K562 (cell line): Measurements from ENCODE around the gene IPPK. TPM values are rescaled to one million over a fixed set of nuclear protein-coding genes. Genes with fewer than 3 reads are reported as not detected.

Experiments
- ATAC-seq: fragments of 200-7000 bp; cut with Tn5 transposase; 3 replicates; pipeline ENCODE4 v1.9.1; 2020; ENCODE audit warnings: moderate library complexity
- BruUV-seq: library from RNA; stranded (reverse); fragments of 400-500 nt; replicated peaks from 2 replicates; lab custom pipeline; 2021; lab: Mats Ljungman, UMichigan
- CTCF ChIA-PET: fragments of 300-600 bp; formaldehyde crosslinking; extraction: SDS; loops from one replicate; lab custom pipeline; 2021; ENCODE audit warnings: low intra/inter-chr PET ratio; lab: Yijun Ruan, JAX
- POLR2A ChIA-PET: fragments of 300-600, 350-650 bp; sonication (Branson Sonifier 250); formaldehyde crosslinking; extraction: SDS; loops from one replicate; lab custom pipeline; 2021; ENCODE audit warnings: antibody characterized with exemption, inconsistent platforms; lab: Yijun Ruan, JAX
- DNase-seq, 4 experiments: peaks; one replicate each; pipeline versions ENCODE4 v3.0.0 to v3.0.0-alpha.2; 2011 to 2018; ENCODE audit warnings: low spot score in 3 of 4, mixed read lengths in 3 of 4; ENCODE audit errors: extremely low read depth in 1 of 4
- FAIRE-seq: peaks from 2 replicates; lab custom pipeline; 2011; peaks lifted over from hg19 to GRCh38; lab: Jason Lieb, UNC
- H2AFZ ChIP-seq: 2 replicates; pipeline ENCODE4 v1.6.0; 2011; ENCODE audit warnings: low read depth, low read length, control low read depth, inconsistent platforms
- H3K27ac ChIP-seq: fragments of 200-600 bp; 3 replicates; pipeline ENCODE4 v1.8.0; 2011; ENCODE audit warnings: low read depth, mild to moderate bottlenecking, control low read depth, inconsistent platforms, low read length, moderate library complexity, mixed read lengths; ENCODE audit errors: extremely low read depth
- H3K27me3 ChIP-seq, 2 experiments: fragments of 300-600 bp in 1 of 2; 2 replicates in 1 of 2; 3 replicates in 1 of 2; pipeline versions ENCODE4 v1.6.0 to v1.8.0; 2011; ENCODE audit warnings: inconsistent platforms in 2 of 2, low read length in 2 of 2, mild to moderate bottlenecking in 1 of 2, mixed read lengths in 1 of 2, moderate library complexity in 1 of 2; ENCODE audit not compliant: control insufficient read depth in 2 of 2, insufficient read depth in 2 of 2
- H3K36me3 ChIP-seq: fragments of 300-600 bp; 3 replicates; pipeline ENCODE4 v1.8.0; 2011; ENCODE audit warnings: mild to moderate bottlenecking, low read length, inconsistent platforms; ENCODE audit not compliant: control insufficient read depth, insufficient read depth
- H3K4me1 ChIP-seq, 2 experiments: fragments of 200-600 bp in 1 of 2; replicated peaks in 1 of 2; 2 replicates in 1 of 2; 3 replicates in 1 of 2; pipeline versions ENCODE4 v1.5.1 to v1.8.0; 2011; ENCODE audit warnings: inconsistent platforms in 2 of 2, low read length in 2 of 2, mild to moderate bottlenecking in 1 of 2, mixed read lengths in 1 of 2, moderate library complexity in 1 of 2; ENCODE audit not compliant: control insufficient read depth in 2 of 2, insufficient read depth in 2 of 2
- H3K4me2 ChIP-seq: 2 replicates; pipeline ENCODE4 v1.6.1; 2011; ENCODE audit warnings: low read length, control low read depth, inconsistent platforms, mixed read lengths; ENCODE audit not compliant: insufficient read depth
- H3K4me3 ChIP-seq: fragments of 200-600 bp; sonication (generic), shearing (Covaris generic); 2 replicates; pipeline ENCODE4 v1.5.1; 2016; ENCODE audit warnings: control low read depth, inconsistent platforms
- H3K79me2 ChIP-seq: fragments of 200-600 bp; 3 replicates; pipeline ENCODE4 v1.8.0; 2011; ENCODE audit warnings: low read length, inconsistent platforms; ENCODE audit not compliant: control insufficient read depth, insufficient read depth
- H3K9ac ChIP-seq, 2 experiments: 2 replicates each; pipeline versions ENCODE4 v1.6.0 to v1.6.1; 2011; ENCODE audit warnings: low read depth in 2 of 2, low read length in 2 of 2, control low read depth in 1 of 2, inconsistent platforms in 1 of 2, mild to moderate bottlenecking in 1 of 2, mixed read lengths in 1 of 2; ENCODE audit not compliant: insufficient read depth in 1 of 2
- H3K9me1 ChIP-seq: one replicate; pipeline ENCODE4 v1.6.0; 2011; ENCODE audit warnings: inconsistent platforms, mild to moderate bottlenecking, low read length, moderate library complexity; ENCODE audit not compliant: control insufficient read depth, insufficient read depth
- H3K9me3 ChIP-seq: replicated peaks from 2 replicates; pipeline ENCODE4 v1.5.1; 2011; ENCODE audit warnings: low read depth, low read length, inconsistent platforms; ENCODE audit not compliant: control insufficient read depth, insufficient read depth
- H4K20me1 ChIP-seq: replicated peaks from 2 replicates; pipeline ENCODE4 v1.6.1; 2011; ENCODE audit warnings: low read length, inconsistent platforms, mixed read lengths; ENCODE audit not compliant: control insufficient read depth, insufficient read depth
- IFI16 ChIP-seq: fragments of 250-450 bp; sonication (Bioruptor Pico); IDR thresholded peaks from 2 replicates; pipeline ENCODE4 v2.1.2; 2022; ENCODE audit warnings: mild to moderate bottlenecking, inconsistent platforms
- KDM5B ChIP-seq: fragments of 200-600 bp; sonication (generic); IDR thresholded peaks from 2 replicates; pipeline ENCODE4 v1.6.1; 2012; ENCODE audit warnings: low read depth, mild to moderate bottlenecking, moderate library complexity, low read length, control low read depth, inconsistent platforms; ENCODE audit not compliant: insufficient replicate concordance
- NUFIP1 ChIP-seq: fragments of 450-650 bp; IDR thresholded peaks from 2 replicates; pipeline ENCODE4 v1.6.1; 2018; ENCODE audit not compliant: partially characterized antibody
- POLR2AphosphoS2 ChIP-seq: IDR thresholded peaks from 2 replicates; pipeline ENCODE4 v1.6.1; 2012; ENCODE audit warnings: low read length, improper control_type of control experiment
- SNIP1 ChIP-seq: fragments of 450-650 bp; IDR thresholded peaks from 2 replicates; pipeline ENCODE4 v1.7.1; 2017; ENCODE audit warnings: low read depth, mild to moderate bottlenecking
- SREBF2 ChIP-seq: sonication (generic); formaldehyde crosslinking; IDR thresholded peaks from 2 replicates; pipeline ENCODE4 v1.4.0; 2020; ENCODE audit warnings: mild to moderate bottlenecking, missing genetic modification reagents
- SRSF3 ChIP-seq: fragments of 200-400 bp; formaldehyde crosslinking; IDR thresholded peaks from 2 replicates; pipeline ENCODE4 v1.6.1; 2016; ENCODE audit warnings: mild to moderate bottlenecking, low read length, moderate library complexity; ENCODE audit not compliant: insufficient read depth
- TRIM28 ChIP-seq: fragments of 450-650 bp; IDR thresholded peaks from 2 replicates; pipeline ENCODE4 v1.6.1; 2017
- ZNF24 ChIP-seq: fragments of 450-650 bp; IDR thresholded peaks from 2 replicates; pipeline ENCODE4 v1.6.1; 2016
- ZNF551 ChIP-seq: fragments of 250-450 bp; sonication (Bioruptor Pico); IDR thresholded peaks from 2 replicates; pipeline ENCODE4 v1.5.0; 2021; ENCODE audit warnings: mild to moderate bottlenecking, moderate library complexity
- whole genome bisulfite sequencing: fragments of 100-300 bp; shearing (Covaris generic); methylation state at CpG from one replicate; pipeline ENCODE4 v1.1.6; 2016; ENCODE audit warnings: low coverage, mixed read lengths; ENCODE audit not compliant: insufficient coverage; ENCODE audit errors: missing lambda C conversion rate; 5-methylcytosine and 5-hydroxymethylcytosine counted together
- in situ Hi-C: fragments of 300-500 bp; cut with MboI; formaldehyde crosslinking; loops from 4 replicates; pipeline ENCODE4 v1.15.0; 2018; ENCODE audit warnings: inconsistent platforms, mixed read lengths
- intact Hi-C: fragments of 100-400 bp; cut with micrococcal nuclease; formaldehyde crosslinking; loops from 2 replicates; pipeline ENCODE4 v1.14.2; 2022
- polyA plus RNA-seq, 8 experiments: library from polyadenylated mRNA; depleted of rRNA in 4 of 8; stranded (reverse) in 5 of 8; unstranded in 3 of 8; fragments of >200 nt; fragmentation: Nextera tagmentation in 2 of 8; fragmentation: Illumina TruSeq in 1 of 8; extraction: Ambion mirVana in 2 of 8; extraction: Trizol in 1 of 8; gene quantifications; 2 replicates each; pipeline versions ENCODE4 v1.2.1 to v1.2.3, GENCODE V29; 2011 to 2014; ENCODE audit warnings: inconsistent platforms in 1 of 8, missing spikeins in 1 of 8
- total RNA-seq, 7 experiments: library from RNA; depleted of rRNA in 6 of 7; stranded (reverse); fragments of >200 nt in 6 of 7; fragmentation: Illumina TruSeq in 2 of 7; extraction: Trizol in 2 of 7; gene quantifications; 2 replicates each; pipeline versions ENCODE4 v1.2.1 to v1.2.3, GENCODE V29; 2011 to 2021; ENCODE audit warnings: low replicate concordance in 1 of 7
- TF ChIP-seq, protein P1 (sequence below): fragments of 450-650 bp; formaldehyde crosslinking; IDR thresholded peaks from 2 replicates; pipeline ENCODE4 v1.4.0; 2020; ENCODE audit warnings: mild to moderate bottlenecking, moderate library complexity
- TF ChIP-seq, protein P2 (sequence below): sonication (generic); formaldehyde crosslinking; IDR thresholded peaks from 2 replicates; pipeline ENCODE4 v1.5.0; 2020; ENCODE audit warnings: missing genetic modification reagents
- TF ChIP-seq, protein P3 (sequence below): conservative IDR thresholded peaks from 2 replicates; pipeline ENCODE4 v1.6.1; 2011; ENCODE audit warnings: low read depth, mild to moderate bottlenecking, low read length; ENCODE audit not compliant: control insufficient read depth
- TF ChIP-seq, protein P4 (sequence below): sonication (generic); formaldehyde crosslinking; IDR thresholded peaks from 2 replicates; pipeline ENCODE4 v1.8.1; 2023; ENCODE audit warnings: mild to moderate bottlenecking, missing genetic modification reagents

IPPK gene
- total and polyA plus RNA-seq, 9 of the 15 experiments (the other 6 are each of a cell fraction or from before 2014, with no cell fraction given) = 3.1 to 22.2 (median 11.2) TPM

DNA sequence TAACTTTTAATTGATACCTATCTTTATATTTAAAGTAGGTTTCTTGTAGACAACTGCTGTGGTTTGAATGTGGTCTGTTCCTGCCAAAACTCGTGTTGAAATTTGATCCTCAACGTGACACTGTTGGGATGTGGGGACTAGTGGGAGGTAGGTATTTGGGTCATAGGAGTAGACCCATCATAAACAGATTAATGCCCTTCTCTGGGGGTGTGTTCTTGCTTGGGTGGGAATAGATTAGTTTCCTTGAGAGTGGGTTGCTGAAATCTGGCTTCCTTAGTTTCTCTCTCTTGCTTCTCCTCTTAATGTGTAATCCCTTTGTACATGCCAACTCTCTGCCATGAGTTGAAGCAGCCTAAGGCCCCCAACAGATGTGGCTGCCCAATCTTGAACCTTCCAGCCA lies 34.6 kb upstream of the IPPK start:
- no peak for FAIRE-seq
- in situ Hi-C loops = no loop called here

DNA sequence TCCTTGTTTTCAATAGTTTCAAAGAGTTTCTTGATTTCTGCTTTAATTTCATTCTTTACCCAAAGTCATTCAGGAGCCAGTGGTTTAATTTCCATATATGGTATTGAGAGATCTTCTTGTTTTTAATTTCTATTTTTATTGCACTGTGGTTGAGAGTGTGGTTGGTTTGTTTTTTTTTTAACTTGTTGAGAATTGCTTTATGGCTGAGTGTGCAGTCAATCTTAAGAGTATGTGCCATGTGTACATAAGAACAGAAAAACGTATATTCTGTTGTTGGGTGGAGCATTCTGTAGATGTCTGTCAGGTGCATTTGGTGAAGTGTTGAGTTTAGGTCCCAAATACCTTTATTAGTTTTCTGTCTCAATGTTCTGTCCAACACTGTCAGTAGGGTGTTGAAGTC lies 26.7 kb upstream of the IPPK start:
- H3K27me3 ChIP-seq = no peaks in the 10 kb centered on the region
- WGBS = 0% methylated on average over 1 of the region's 1 CpG
- no peaks in the 10 kb centered on the region for H3K4me1 ChIP-seq
- H3K4me2 ChIP-seq = no peak overlapping the region
- H3K9me1 ChIP-seq = no peaks in the 10 kb centered on the region
- FAIRE-seq = no peak
- no peak for ATAC-seq
- H2AFZ ChIP-seq = no peak overlapping the region
- H3K79me2 ChIP-seq = no peaks in the 10 kb centered on the region
- CTCF ChIA-PET = no interaction called here
- no peak overlapping the region for H3K4me3 ChIP-seq
- H4K20me1 ChIP-seq = no peaks in the 10 kb centered on the region
- H3K9me3 ChIP-seq = no peaks in the 10 kb centered on the region
- no peaks in the 10 kb centered on the region for H3K36me3 ChIP-seq
- no peak overlapping the region for H3K9ac ChIP-seq
- BruUV-seq = no TSS peak
- TF ChIP-seq SREBF2 (no peak), NUFIP1 (no peak), SRSF3 (no peak)
- TF ChIP-seq, protein P1, sequence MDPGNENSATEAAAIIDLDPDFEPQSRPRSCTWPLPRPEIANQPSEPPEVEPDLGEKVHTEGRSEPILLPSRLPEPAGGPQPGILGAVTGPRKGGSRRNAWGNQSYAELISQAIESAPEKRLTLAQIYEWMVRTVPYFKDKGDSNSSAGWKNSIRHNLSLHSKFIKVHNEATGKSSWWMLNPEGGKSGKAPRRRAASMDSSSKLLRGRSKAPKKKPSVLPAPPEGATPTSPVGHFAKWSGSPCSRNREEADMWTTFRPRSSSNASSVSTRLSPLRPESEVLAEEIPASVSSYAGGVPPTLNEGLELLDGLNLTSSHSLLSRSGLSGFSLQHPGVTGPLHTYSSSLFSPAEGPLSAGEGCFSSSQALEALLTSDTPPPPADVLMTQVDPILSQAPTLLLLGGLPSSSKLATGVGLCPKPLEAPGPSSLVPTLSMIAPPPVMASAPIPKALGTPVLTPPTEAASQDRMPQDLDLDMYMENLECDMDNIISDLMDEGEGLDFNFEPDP = no peak
- TF ChIP-seq, protein P2, sequence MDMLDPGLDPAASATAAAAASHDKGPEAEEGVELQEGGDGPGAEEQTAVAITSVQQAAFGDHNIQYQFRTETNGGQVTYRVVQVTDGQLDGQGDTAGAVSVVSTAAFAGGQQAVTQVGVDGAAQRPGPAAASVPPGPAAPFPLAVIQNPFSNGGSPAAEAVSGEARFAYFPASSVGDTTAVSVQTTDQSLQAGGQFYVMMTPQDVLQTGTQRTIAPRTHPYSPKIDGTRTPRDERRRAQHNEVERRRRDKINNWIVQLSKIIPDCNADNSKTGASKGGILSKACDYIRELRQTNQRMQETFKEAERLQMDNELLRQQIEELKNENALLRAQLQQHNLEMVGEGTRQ (CRISPR knock-in tag) = no peak
- TF ChIP-seq, protein P3, sequence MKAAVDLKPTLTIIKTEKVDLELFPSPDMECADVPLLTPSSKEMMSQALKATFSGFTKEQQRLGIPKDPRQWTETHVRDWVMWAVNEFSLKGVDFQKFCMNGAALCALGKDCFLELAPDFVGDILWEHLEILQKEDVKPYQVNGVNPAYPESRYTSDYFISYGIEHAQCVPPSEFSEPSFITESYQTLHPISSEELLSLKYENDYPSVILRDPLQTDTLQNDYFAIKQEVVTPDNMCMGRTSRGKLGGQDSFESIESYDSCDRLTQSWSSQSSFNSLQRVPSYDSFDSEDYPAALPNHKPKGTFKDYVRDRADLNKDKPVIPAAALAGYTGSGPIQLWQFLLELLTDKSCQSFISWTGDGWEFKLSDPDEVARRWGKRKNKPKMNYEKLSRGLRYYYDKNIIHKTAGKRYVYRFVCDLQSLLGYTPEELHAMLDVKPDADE = no peak
- TF ChIP-seq, protein P4, sequence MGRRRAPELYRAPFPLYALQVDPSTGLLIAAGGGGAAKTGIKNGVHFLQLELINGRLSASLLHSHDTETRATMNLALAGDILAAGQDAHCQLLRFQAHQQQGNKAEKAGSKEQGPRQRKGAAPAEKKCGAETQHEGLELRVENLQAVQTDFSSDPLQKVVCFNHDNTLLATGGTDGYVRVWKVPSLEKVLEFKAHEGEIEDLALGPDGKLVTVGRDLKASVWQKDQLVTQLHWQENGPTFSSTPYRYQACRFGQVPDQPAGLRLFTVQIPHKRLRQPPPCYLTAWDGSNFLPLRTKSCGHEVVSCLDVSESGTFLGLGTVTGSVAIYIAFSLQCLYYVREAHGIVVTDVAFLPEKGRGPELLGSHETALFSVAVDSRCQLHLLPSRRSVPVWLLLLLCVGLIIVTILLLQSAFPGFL = no peak
- in situ Hi-C loops (no loop called here), intact Hi-C loops (no loop called here)
- POLR2A ChIA-PET = no interaction called here
- no peak for DNase-seq
- no peak overlapping the region for H3K27ac ChIP-seq

More for the DNA sequence above, 34.6 kb upstream of the IPPK start:
- H3K4me3 ChIP-seq = no peak overlapping the region
- no peak overlapping the region for H2AFZ ChIP-seq
- no peak overlapping the region for H3K27ac ChIP-seq
- WGBS = 19% methylated on average over 2 of the region's 2 CpGs
- H3K36me3 ChIP-seq = peaks cover 2% of the 10 kb centered on the region; the same call in 2 of the 3 replicates
- H3K9me3 ChIP-seq = no peaks in the 10 kb centered on the region
- no peak for DNase-seq
- CTCF ChIA-PET = no interaction called here
- H3K4me2 ChIP-seq = no peak overlapping the region
- H3K79me2 ChIP-seq = no peaks in the 10 kb centered on the region
- no peak overlapping the region for H3K9ac ChIP-seq
- TF ChIP-seq POLR2AphosphoS2 = no peak
- no peak for TF ChIP-seq KDM5B
- TF ChIP-seq IFI16 (CRISPR knock-in tag) = no peak
- TF ChIP-seq ZNF551 = no peak
- no peak for TF ChIP-seq ZNF24
- no peak for TF ChIP-seq TRIM28
- no peak for TF ChIP-seq SNIP1
- H3K4me1 ChIP-seq = no peaks in the 10 kb centered on the region
- intact Hi-C loops = no loop called here
- H3K9me1 ChIP-seq = no peaks in the 10 kb centered on the region
- no peaks in the 10 kb centered on the region for H4K20me1 ChIP-seq
- no peaks in the 10 kb centered on the region for H3K27me3 ChIP-seq
- POLR2A ChIA-PET = interaction anchor here (0.9 kb wide), 1 partner anchor 9 kb away, joined by 3 read pairs; no protein-coding TSS in a partner anchor
- no TSS peak for BruUV-seq
- ATAC-seq = no peak
